ACC112 (cell line): ENCODE data around the gene HOXB3.

ENCODE experiments used
- H2AFZ ChIP-seq: fragments of 200-600 bp; sonication (generic); one replicate; pipeline ENCODE4 v1.6.0; 2017; ENCODE audit warnings: antibody characterized with exemption, low read length; ENCODE audit not compliant: unreplicated experiment
- H3K27ac ChIP-seq: fragments of 200-600 bp; sonication (generic); 2 replicates; pipeline ENCODE4 v1.5.1; 2014; ENCODE audit warnings: low read depth, mild to moderate bottlenecking, antibody characterized with exemption, low read length, moderate library complexity
- H3K27me3 ChIP-seq: fragments of 200-600 bp; sonication (generic); 2 replicates; pipeline ENCODE4 v1.6.1; 2014; ENCODE audit warnings: mild to moderate bottlenecking, antibody characterized with exemption, low read length, moderate library complexity, mixed read lengths; ENCODE audit not compliant: insufficient read depth
- H3K36me3 ChIP-seq: fragments of 200-600 bp; sonication (generic); 2 replicates; pipeline ENCODE4 v1.6.1; 2016; ENCODE audit warnings: mild to moderate bottlenecking, antibody characterized with exemption, low read length, moderate library complexity, mixed read lengths; ENCODE audit not compliant: insufficient read depth
- H3K4me1 ChIP-seq: fragments of 200-600 bp; sonication (generic); one replicate; pipeline ENCODE4 v1.6.1; 2016; ENCODE audit warnings: low read length, mixed read lengths; ENCODE audit not compliant: insufficient read depth, unreplicated experiment, control insufficient read depth
- H3K4me3 ChIP-seq: fragments of 200-600 bp; sonication (generic); 2 replicates; pipeline ENCODE4 v1.5.1; 2014; ENCODE audit warnings: mild to moderate bottlenecking, low read depth, low read length
- H3K79me2 ChIP-seq: fragments of 200-600 bp; sonication (generic); one replicate; pipeline ENCODE4 v1.6.0; 2016; ENCODE audit warnings: low read length; ENCODE audit not compliant: control insufficient read depth, unreplicated experiment, insufficient read depth

HOXB3 gene

DNA sequence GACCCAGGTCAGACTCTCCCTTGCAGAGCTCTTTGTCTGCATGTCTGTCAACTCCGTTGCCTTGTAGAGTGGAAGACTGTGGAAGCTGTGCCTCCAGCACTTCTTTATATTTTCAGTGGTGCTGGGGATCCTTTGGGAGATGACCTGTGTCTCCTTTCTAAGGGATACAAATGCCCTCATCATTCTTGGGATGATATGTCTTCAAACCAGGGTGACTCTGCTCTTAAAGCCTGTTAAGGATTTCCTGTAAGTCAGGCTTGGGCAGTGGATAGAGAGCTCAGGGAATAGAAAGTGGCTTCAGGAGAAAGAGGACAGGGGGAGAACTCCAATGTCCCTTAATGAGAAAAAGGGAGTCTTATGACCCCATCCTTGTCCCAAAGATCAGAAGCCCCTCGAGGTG, 1.5 kb downstream of the HOXB3 start:
- H3K27me3 ChIP-seq = peaks cover 95% of the 10 kb centered on the region
- H3K79me2 ChIP-seq = no peaks in the 10 kb centered on the region
- H3K27ac ChIP-seq = no peak overlapping the region
- no peaks in the 10 kb centered on the region for H3K36me3 ChIP-seq
- H2AFZ ChIP-seq = no peak overlapping the region
- no peaks in the 10 kb centered on the region for H3K4me1 ChIP-seq
- H3K4me3 ChIP-seq = no peak overlapping the region

DNA sequence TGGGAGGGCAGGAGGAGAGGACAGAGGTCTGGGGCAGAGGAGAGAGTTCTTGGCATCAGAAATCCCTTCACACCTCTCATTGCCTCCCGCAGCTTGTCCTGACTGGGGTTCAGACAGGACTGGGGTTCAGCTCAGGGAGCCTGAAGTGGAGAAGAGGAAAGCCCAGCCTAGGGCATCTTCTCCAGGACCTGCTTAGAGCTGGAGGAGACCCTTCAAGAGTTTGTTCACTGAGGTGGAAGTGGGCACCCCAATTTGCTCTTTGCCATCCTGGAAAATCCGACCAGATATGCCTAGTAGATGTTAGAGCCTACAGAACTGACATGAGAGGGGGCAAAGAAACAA, 2.0 kb downstream of the HOXB3 start:
- peaks cover 95% of the 10 kb centered on the region for H3K27me3 ChIP-seq
- no peak overlapping the region for H3K27ac ChIP-seq
- no peaks in the 10 kb centered on the region for H3K36me3 ChIP-seq
- no peak overlapping the region for H3K4me3 ChIP-seq
- H3K79me2 ChIP-seq = no peaks in the 10 kb centered on the region
- no peaks in the 10 kb centered on the region for H3K4me1 ChIP-seq
- no peak overlapping the region for H2AFZ ChIP-seq

DNA sequence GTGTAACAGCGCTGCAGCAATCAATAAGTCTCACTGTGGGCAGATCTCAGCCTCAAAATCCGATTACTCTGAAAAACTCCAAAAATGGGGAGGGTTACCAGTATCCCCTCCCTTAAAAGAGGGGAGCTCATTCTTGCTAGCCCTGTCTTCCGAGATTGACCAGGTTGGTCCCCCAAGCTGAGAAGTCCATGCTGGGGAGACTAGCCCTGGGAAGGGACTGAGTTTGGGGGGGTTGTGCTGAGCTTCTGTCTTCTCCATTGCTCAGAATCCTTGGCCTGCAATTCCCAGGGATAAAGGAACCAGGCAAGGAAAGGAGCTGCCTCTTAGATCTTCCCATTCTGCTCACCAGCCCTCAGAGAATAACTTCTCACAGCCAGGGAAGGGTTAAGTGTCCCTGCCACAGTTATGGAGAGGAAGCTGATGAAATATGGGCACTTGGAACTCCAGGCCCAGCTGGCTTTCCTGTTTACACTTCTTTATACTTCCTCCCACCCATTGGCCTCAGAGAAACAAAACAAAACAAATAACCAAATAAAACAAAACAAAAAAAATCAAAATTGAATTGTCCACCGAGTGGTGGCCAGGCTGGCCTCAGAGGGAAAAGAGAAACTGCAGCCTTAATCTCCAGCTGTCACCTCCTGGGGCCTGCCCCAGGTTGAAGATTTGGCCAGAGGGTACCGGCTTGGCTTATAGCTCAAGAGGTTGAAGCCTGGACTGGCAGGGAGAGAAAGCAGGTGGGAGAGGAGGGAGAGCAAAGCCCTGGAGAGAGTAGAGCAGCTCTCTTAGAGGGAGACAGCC, 2.6 kb downstream of the HOXB3 start:
- Histone ChIP-seq H3K4me1 (no peaks in the 10 kb centered on the region), H2AFZ (no peak overlapping the region), H3K79me2 (no peaks in the 10 kb centered on the region), H3K27ac (no peak overlapping the region), H3K4me3 (no peak overlapping the region), H3K36me3 (no peaks in the 10 kb centered on the region), H3K27me3 (peaks cover 95% of the 10 kb centered on the region)

DNA sequence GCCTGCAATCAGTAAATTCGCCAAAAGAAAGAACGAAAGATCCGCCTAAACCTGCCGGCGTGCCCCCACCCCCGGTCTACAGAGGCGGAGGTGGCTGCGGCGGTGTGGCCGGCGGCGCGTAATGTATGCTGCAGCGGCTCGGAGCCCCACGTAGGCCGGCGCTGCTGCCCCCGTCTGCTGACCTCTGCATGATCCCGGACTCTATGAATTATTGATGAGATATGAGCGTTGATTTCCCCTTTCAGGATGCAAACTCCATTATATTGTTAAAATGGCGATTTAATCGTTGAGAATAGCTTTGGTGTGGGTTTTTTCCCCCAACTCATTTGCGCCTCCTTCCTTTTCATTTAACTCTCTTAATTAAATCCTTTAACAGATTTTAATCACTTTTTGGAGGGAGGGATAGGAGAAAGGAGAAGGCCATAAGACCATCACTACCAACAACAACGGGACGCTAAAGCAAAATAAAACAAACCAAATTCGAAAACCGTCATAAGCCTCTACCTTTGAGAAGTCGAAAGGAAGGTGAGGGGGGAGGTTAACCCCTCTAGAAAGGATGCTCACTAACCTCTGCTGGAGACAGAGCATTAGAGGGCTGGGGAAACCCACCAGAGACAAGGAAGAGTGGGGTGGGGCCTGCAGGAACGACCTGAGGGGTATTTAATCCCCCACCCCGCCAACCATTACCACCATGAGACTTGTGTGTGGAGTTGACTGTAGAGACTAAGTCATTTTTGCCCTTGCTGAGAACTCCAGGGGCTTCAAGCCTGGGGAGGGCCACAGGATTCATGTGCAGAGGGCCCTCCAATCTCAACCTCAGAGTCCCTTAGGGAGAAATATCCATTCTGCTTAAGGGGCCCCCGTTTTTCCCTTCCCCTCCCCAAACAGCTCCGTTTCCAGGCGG, 3.4 kb downstream of the HOXB3 start:
- no peak overlapping the region for H3K27ac ChIP-seq
- no peaks in the 10 kb centered on the region for H3K79me2 ChIP-seq
- H3K27me3 ChIP-seq = peaks cover 95% of the 10 kb centered on the region
- peak overlapping the region; percentile 84 for H3K4me3 ChIP-seq
- H2AFZ ChIP-seq = peak overlapping the region; percentile 77
- H3K4me1 ChIP-seq = no peaks in the 10 kb centered on the region
- no peaks in the 10 kb centered on the region for H3K36me3 ChIP-seq

DNA sequence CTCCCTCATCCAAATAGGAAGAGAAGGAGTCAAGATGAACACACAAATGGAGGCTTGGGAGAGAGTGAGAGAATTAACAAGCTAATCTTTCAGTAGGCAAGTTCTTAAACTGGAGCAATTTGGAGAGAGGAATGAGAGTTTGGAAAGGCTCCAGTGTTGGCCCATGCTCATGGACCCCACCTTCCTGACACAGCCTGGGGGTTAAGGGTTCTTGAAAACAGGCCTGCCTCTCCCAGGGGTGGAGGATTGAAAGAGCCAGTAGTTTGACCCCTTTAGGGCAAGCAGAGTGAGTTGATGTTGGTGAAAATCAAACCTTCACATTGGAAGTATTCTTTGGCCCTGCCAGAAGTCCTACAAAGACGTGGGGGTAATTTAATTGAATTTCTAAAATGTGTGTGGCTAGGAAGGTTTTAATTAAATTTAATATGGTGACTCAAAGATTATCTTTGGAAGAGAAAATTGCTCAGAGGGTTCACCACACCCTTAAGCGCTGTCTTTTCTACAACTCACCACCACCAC, 5.8 kb downstream of the HOXB3 start:
- H3K27me3 ChIP-seq = peaks cover 95% of the 10 kb centered on the region
- H3K4me1 ChIP-seq = no peaks in the 10 kb centered on the region
- H3K79me2 ChIP-seq = no peaks in the 10 kb centered on the region
- H3K36me3 ChIP-seq = no peaks in the 10 kb centered on the region
- H3K27ac ChIP-seq = no peak overlapping the region
- no peak overlapping the region for H3K4me3 ChIP-seq
- H2AFZ ChIP-seq = no peak overlapping the region

DNA sequence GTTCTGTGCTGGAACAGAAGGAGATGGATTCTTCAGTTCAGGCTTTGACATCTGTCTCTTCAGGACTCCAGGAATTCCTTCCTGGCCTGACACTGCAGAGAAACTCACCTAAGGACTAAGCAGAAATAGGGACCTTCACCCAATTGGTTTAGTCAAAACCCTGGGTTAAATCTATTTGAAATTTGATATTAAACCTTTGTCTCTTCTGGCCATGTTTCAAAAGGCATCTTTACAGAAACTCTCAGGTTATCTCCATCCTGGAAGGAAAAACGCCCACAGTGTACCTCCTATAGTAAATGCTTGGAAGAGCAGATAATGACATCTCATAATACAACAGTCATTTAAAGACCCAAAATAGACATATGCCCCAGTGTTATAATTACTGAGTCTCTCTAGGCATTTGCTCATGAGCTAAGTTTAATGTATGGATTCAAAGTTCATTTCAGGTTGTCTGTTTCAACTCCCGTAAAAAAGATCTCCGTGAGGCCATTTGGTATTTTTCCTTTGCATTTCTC, 6.3 kb downstream of the HOXB3 start:
- no peak overlapping the region for H2AFZ ChIP-seq
- H3K27ac ChIP-seq = no peak overlapping the region
- H3K36me3 ChIP-seq = no peaks in the 10 kb centered on the region
- H3K79me2 ChIP-seq = no peaks in the 10 kb centered on the region
- H3K4me1 ChIP-seq = no peaks in the 10 kb centered on the region
- H3K27me3 ChIP-seq = peaks cover 95% of the 10 kb centered on the region
- no peak overlapping the region for H3K4me3 ChIP-seq

DNA sequence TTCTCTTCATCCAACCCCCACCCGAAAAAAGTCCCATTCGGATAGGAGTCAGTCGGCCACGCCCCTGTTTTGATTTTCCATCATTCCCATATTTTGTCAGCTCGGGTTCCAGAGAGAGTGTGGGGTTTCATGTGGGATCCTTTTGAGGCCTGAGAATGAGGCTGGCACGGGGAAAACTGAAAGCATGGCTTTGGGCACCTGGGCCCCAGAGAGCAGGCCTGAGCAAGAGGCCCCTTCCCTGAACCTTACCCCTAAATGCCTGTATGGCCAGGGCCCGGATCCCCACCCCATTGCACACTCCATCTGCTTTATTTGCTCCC, 7.3 kb downstream of the HOXB3 start:
- Histone ChIP-seq H3K27me3 (peaks cover 94% of the 10 kb centered on the region), H3K4me3 (no peak overlapping the region), H3K27ac (no peak overlapping the region), H3K36me3 (no peaks in the 10 kb centered on the region), H3K79me2 (no peaks in the 10 kb centered on the region), H2AFZ (no peak overlapping the region), H3K4me1 (no peaks in the 10 kb centered on the region)

DNA sequence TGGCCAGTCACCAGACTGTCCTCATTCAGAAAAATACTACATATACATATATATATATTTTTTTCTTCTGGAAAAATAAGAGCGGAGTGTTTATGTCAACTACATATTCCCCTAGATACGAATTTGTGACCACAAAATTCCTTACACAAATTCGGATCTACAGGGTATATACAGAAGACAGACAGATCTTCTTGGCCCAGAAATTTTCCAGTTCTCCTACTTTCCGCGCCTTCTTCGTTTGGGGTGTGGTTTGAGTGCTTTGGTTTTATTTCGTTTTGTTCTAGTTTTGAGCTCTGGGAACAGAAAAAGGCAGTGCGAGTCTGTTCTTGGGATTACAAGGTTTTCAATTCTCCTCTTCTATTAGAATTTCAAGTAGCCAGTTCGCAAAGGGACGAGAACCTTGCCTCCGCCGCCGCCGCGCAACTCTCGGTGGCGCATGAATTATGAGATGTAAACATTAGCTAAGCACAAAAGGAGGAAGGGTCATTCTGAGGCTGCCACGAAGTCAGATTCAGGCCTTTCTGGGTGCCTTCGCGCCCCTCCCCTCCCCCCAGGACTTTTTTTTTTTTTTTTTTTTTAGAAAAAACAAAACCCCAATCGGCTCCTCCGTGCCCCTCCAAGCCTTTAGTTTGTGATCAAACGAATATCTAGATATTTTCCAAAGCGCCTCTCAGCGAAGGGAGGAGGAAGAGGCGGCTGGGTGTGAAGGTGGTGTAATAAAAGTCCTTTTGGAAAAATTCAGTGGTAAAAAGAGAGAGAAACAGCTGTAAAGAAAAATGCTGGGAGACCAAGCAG, 10.1 kb downstream of the HOXB3 start:
- Histone ChIP-seq H3K4me1 (no peaks in the 10 kb centered on the region), H3K79me2 (no peaks in the 10 kb centered on the region), H3K27me3 (peaks cover 98% of the 10 kb centered on the region), H3K4me3 (no peak overlapping the region), H3K27ac (no peak overlapping the region), H3K36me3 (no peaks in the 10 kb centered on the region), H2AFZ (no peak overlapping the region)

DNA sequence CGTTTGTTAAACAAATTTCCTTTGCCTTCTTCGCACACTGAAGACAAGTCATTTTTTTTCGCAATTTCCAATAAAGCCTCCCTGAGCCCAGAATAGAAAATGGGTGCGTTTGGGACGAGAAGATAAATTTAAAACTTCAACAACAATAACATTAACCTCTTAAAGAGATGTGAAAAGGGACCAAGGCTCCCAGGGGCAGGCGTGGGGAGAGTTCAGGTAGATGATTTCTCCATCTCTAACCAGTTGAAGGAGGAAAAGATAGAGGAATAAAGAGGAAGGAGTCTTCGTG, 10.6 kb downstream of the HOXB3 start:
- Histone ChIP-seq H2AFZ (no peak overlapping the region), H3K36me3 (no peaks in the 10 kb centered on the region), H3K4me3 (no peak overlapping the region), H3K4me1 (no peaks in the 10 kb centered on the region), H3K27ac (no peak overlapping the region), H3K79me2 (no peaks in the 10 kb centered on the region), H3K27me3 (peaks cover 98% of the 10 kb centered on the region)

DNA sequence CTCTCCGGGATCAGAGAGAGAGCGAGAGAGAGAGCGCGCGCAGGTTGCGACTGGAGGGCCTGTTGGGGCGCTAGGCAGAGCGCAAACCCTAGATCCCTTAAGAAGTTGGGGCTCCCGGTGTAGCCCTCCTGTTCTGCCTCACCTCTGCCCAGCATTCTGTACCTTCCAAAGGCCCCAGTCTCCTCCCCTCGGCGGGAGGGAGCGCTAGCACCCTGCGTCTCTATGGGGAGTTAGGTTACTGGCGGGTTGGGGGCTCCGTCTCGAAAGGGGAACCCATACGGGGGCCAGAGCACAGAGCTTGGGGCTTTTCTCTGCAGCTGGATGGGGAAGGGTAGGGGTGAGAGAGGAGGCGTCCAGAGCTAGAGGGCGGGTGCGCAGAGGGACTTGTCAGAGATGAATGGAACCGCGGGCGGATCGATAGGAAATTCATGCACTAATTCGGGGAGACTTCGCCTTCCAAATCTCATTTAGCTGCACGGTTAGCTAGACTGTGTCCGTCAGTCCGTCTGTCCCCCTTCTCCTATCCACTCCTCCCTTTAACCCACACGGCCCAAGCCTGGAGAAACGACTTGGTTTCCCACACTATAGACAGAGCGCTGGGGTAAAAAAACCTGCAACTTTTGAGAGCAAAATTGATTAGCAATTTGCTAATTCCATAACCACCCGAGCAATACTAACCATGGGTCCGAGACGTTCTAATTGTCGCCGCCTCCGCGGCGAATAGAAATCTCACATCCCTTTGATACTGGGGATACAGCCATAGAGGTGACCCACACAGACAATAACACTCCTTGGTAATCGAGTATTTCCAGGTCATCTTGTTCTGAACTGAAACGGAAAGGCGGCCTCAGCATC, 11.2 kb downstream of the HOXB3 start:
- no peaks in the 10 kb centered on the region for H3K36me3 ChIP-seq
- H3K4me1 ChIP-seq = no peaks in the 10 kb centered on the region
- H3K79me2 ChIP-seq = no peaks in the 10 kb centered on the region
- no peak overlapping the region for H3K4me3 ChIP-seq
- H3K27me3 ChIP-seq = peaks cover 98% of the 10 kb centered on the region
- H2AFZ ChIP-seq = no peak overlapping the region
- H3K27ac ChIP-seq = no peak overlapping the region
